ENCODE data around the gene DDX23. TPM values are rescaled to one million over a fixed set of nuclear protein-coding genes. Genes with fewer than 3 reads are reported as not detected.

The DDX23 gene
- total and polyA plus RNA-seq, 7 experiments from 2014 or later, result 32.8 to 160 (median 90.9) TPM

- POLR2A ChIA-PET, result no interaction called here
Observed at GRCh38 chr12:48800971-48801370, 51.0 kb downstream of the DDX23 start.

DNA sequence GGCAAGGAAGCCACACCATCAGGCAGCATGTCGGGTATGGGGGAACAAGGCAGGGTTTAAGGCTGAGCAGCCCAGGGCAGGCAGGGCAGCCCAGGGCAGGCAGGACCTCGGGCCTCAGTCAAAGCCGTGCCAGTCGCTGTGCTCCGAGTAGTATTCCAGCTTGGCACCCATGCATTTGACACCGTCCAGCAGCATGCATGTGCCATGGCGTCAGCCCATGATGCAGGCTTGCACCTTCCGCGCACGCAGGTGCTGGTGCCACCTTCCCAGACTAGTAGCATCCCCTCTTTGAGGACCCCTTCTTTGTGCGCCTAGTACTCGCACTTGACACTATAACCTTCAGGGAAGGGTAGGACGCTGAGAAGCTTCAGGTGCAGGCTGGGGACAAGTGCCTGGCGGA, 51.5 kb downstream of the DDX23 start:
- DNase-seq (no peak), ATAC-seq (no peak)
- Mint-ChIP-seq H3K4me3 (no peak overlapping the region), H3K4me1 (peaks cover 0 to 16% (median 7%) of the 10 kb centered on the region in 7 donors), H3K9me3 (no peaks in the 10 kb centered on the region), H3K36me3 (no peaks in the 10 kb centered on the region), H3K27ac (no peak overlapping the region), H3K27me3 (peaks cover 0 to 5% (median 0%) of the 10 kb centered on the region in 5 donors)
- H3K9me3 ChIP-seq (ENCODE audit: control insufficient read depth in 2 of 3, low read length in 3 of 3), result no peaks in the 10 kb centered on the region
- H3K36me3 ChIP-seq (ENCODE audit: control insufficient read depth in 2 of 3, insufficient read depth in 3 of 3, low read length in 3 of 3), result no peaks in the 10 kb centered on the region
- no peak overlapping the region for H3K27ac ChIP-seq (ENCODE audit: low read depth, low read length)
- intact Hi-C loops (cut with micrococcal nuclease), result no loop called here
- ChIA-PET POLR2A (no interaction called here), CTCF (no interaction called here)
- no peak overlapping the region for H3K4me3 ChIP-seq (ENCODE audit: low read length)
- no peaks in the 10 kb centered on the region for H3K27me3 ChIP-seq (ENCODE audit: control insufficient read depth in 2 of 2, insufficient read depth in 2 of 2, low read length in 2 of 2)
- no peaks in the 10 kb centered on the region for H3K4me1 ChIP-seq (ENCODE audit: control insufficient read depth in 2 of 2, insufficient read depth in 2 of 2, low read length in 2 of 2)

More at GRCh38 chr12:48800971-48801370, 51.0 kb downstream of the DDX23 start:
- ATAC-seq, result no peak
- Mint-ChIP-seq H3K9me3 (no peaks in the 10 kb centered on the region), H3K27ac (no peak overlapping the region), H3K4me3 (no peak overlapping the region), H3K36me3 (no peaks in the 10 kb centered on the region), H3K4me1 (peaks cover 0 to 14% (median 4%) of the 10 kb centered on the region in 7 donors), H3K27me3 (peaks cover 0 to 3% (median 0%) of the 10 kb centered on the region in 5 donors)
- intact Hi-C loops (cut with micrococcal nuclease), result no loop called here
- Histone ChIP-seq H3K4me3 (ENCODE audit: low read length) (no peak overlapping the region), H3K9me3 (ENCODE audit: control insufficient read depth in 2 of 3, low read length in 3 of 3) (no peaks in the 10 kb centered on the region), H3K27ac (ENCODE audit: low read depth, low read length) (no peak overlapping the region), H3K36me3 (ENCODE audit: control insufficient read depth in 2 of 3, insufficient read depth in 3 of 3, low read length in 3 of 3) (no peaks in the 10 kb centered on the region), H3K27me3 (ENCODE audit: control insufficient read depth in 2 of 2, insufficient read depth in 2 of 2, low read length in 2 of 2) (no peaks in the 10 kb centered on the region), H3K4me1 (ENCODE audit: control insufficient read depth in 2 of 2, insufficient read depth in 2 of 2, low read length in 2 of 2) (no peaks in the 10 kb centered on the region)
- CTCF ChIA-PET, result interaction anchor here (0.6 kb wide), 1 partner anchor 377 kb away, joined by 3 read pairs; no protein-coding TSS in a partner anchor
- DNase-seq, result no peak

- Histone ChIP-seq H3K27ac (ENCODE audit: low read depth, low read length) (no peak overlapping the region), H3K9me3 (ENCODE audit: control insufficient read depth in 2 of 3, low read length in 3 of 3) (no peaks in the 10 kb centered on the region), H3K27me3 (ENCODE audit: control insufficient read depth in 2 of 2, insufficient read depth in 2 of 2, low read length in 2 of 2) (no peaks in the 10 kb centered on the region), H3K4me3 (ENCODE audit: low read length) (no peak overlapping the region), H3K36me3 (ENCODE audit: control insufficient read depth in 2 of 3, insufficient read depth in 3 of 3, low read length in 3 of 3) (no peaks in the 10 kb centered on the region), H3K4me1 (ENCODE audit: control insufficient read depth in 2 of 2, insufficient read depth in 2 of 2, low read length in 2 of 2) (no peaks in the 10 kb centered on the region)
- no peak overlapping the region for H3K27ac Mint-ChIP-seq
- no peaks in the 10 kb centered on the region for H3K36me3 Mint-ChIP-seq
- DNase-seq, result no peak
- peaks cover 0 to 12% (median 3%) of the 10 kb centered on the region in 5 donors for H3K27me3 Mint-ChIP-seq
- peaks cover 0 to 10% (median 4%) of the 10 kb centered on the region in 7 donors for H3K4me1 Mint-ChIP-seq
- no peak overlapping the region for H3K4me3 Mint-ChIP-seq
- ChIA-PET POLR2A (interaction anchor here (1.1 kb wide), 1 partner anchor 12 kb away, joined by 3 read pairs; no protein-coding TSS in a partner anchor), CTCF (interaction anchor here (0.6 to 5.2 kb wide), 3 partner anchors 45 to 180 kb away, joined by 3 to 58 read pairs (median 4); no protein-coding TSS in a partner anchor)
- peak; percentile 36 for ATAC-seq
- no peaks in the 10 kb centered on the region for H3K9me3 Mint-ChIP-seq
- intact Hi-C loops (cut with micrococcal nuclease), result loop anchor here (1.0 to 5.0 kb wide), 4 partner anchors 18 to 255 kb away; partner anchors contain the start of gene KANSL2 (in 1 of the 2)
Observed at GRCh38 chr12:48796976-48797375, 55.0 kb downstream of the DDX23 start.

GRCh38 chr12:48795550-48796455, 56.2 kb downstream of the DDX23 start:
- peak overlapping the region in 1 of 9 donors; percentile 52 for H3K27ac Mint-ChIP-seq
- H3K36me3 Mint-ChIP-seq, result no peaks in the 10 kb centered on the region
- ATAC-seq, result peak; percentile 89

GRCh38 chr12:48794870-48795269, 57.1 kb downstream of the DDX23 start:
- Mint-ChIP-seq H3K36me3 (no peaks in the 10 kb centered on the region), H3K4me1 (peaks cover 0 to 13% (median 4%) of the 10 kb centered on the region in 7 donors), H3K27me3 (peaks cover 7 to 24% (median 12%) of the 10 kb centered on the region in 5 donors), H3K9me3 (no peaks in the 10 kb centered on the region), H3K27ac (no peak overlapping the region), H3K4me3 (no peak overlapping the region)
- no peak overlapping the region for H3K4me3 ChIP-seq (ENCODE audit: low read length)
- CTCF ChIA-PET, result interaction anchor here (0.5 to 5.2 kb wide), 11 partner anchors 12 to 1763 kb away, joined by 3 to 58 read pairs (median 4); partner anchors contain the start of gene RND1
- peaks cover 1 to 5% of the 10 kb centered on the region in 2 donors for H3K27me3 ChIP-seq (ENCODE audit: control insufficient read depth in 2 of 2, insufficient read depth in 2 of 2, low read length in 2 of 2)
- no peak overlapping the region for H3K27ac ChIP-seq (ENCODE audit: low read depth, low read length)
- no peaks in the 10 kb centered on the region for H3K36me3 ChIP-seq (ENCODE audit: control insufficient read depth in 2 of 3, insufficient read depth in 3 of 3, low read length in 3 of 3)
- ATAC-seq, result no peak
- POLR2A ChIA-PET, result interaction anchor here (1.0 kb wide), 1 partner anchor 20 kb away, joined by 3 read pairs; no protein-coding TSS in a partner anchor
- DNase-seq, result no peak
- H3K9me3 ChIP-seq (ENCODE audit: control insufficient read depth in 2 of 3, low read length in 3 of 3), result no peaks in the 10 kb centered on the region
- intact Hi-C loops (cut with micrococcal nuclease), result loop anchor here (1.0 to 5.0 kb wide), 3 partner anchors 42 to 253 kb away; partner anchors contain the start of gene KANSL2 (in 1 of the 2)
- H3K4me1 ChIP-seq (ENCODE audit: control insufficient read depth in 2 of 2, insufficient read depth in 2 of 2, low read length in 2 of 2), result no peaks in the 10 kb centered on the region

More at GRCh38 chr12:48795550-48796455, 56.2 kb downstream of the DDX23 start:
- POLR2A ChIA-PET, result interaction anchor here (1.0 to 1.1 kb wide), 2 partner anchors 11 to 20 kb away, joined by 3 read pairs; no protein-coding TSS in a partner anchor
- intact Hi-C loops (cut with micrococcal nuclease), result loop anchor here (1.0 to 5.0 kb wide), 4 partner anchors 19 to 254 kb away; partner anchors contain the start of gene KANSL2 (in 1 of the 2)
- no peak overlapping the region for H3K4me3 ChIP-seq (ENCODE audit: low read length)
- CTCF ChIA-PET, result interaction anchor here (0.5 to 5.2 kb wide), 9 partner anchors 12 to 1764 kb away, joined by 3 to 58 read pairs (median 3); partner anchors contain the start of gene RND1
- DNase-seq, result peak in 8 of 9 donors; percentile 14 to 62 (median 48)
- Mint-ChIP-seq H3K9me3 (no peaks in the 10 kb centered on the region), H3K27me3 (peaks cover 0 to 16% (median 3%) of the 10 kb centered on the region in 5 donors), H3K4me3 (no peak overlapping the region), H3K4me1 (peaks cover 0 to 10% (median 4%) of the 10 kb centered on the region in 7 donors)
- H3K27ac ChIP-seq (ENCODE audit: low read depth, low read length), result no peak overlapping the region
- H3K27me3 ChIP-seq (ENCODE audit: control insufficient read depth in 2 of 2, insufficient read depth in 2 of 2, low read length in 2 of 2), result no peaks in the 10 kb centered on the region
- no peaks in the 10 kb centered on the region for H3K9me3 ChIP-seq (ENCODE audit: control insufficient read depth in 2 of 3, low read length in 3 of 3)
- no peaks in the 10 kb centered on the region for H3K36me3 ChIP-seq (ENCODE audit: control insufficient read depth in 2 of 3, insufficient read depth in 3 of 3, low read length in 3 of 3)
- H3K4me1 ChIP-seq (ENCODE audit: control insufficient read depth in 2 of 2, insufficient read depth in 2 of 2, low read length in 2 of 2), result no peaks in the 10 kb centered on the region

- Histone ChIP-seq H3K4me3 (ENCODE audit: low read length) (no peak overlapping the region), H3K4me1 (ENCODE audit: control insufficient read depth in 2 of 2, insufficient read depth in 2 of 2, low read length in 2 of 2) (no peaks in the 10 kb centered on the region), H3K27me3 (ENCODE audit: control insufficient read depth in 2 of 2, insufficient read depth in 2 of 2, low read length in 2 of 2) (peaks cover 3 to 9% of the 10 kb centered on the region in 2 donors), H3K27ac (ENCODE audit: low read depth, low read length) (no peak overlapping the region), H3K36me3 (ENCODE audit: control insufficient read depth in 2 of 3, insufficient read depth in 3 of 3, low read length in 3 of 3) (no peaks in the 10 kb centered on the region), H3K9me3 (ENCODE audit: control insufficient read depth in 2 of 3, low read length in 3 of 3) (no peaks in the 10 kb centered on the region)
- ATAC-seq (no peak), DNase-seq (no peak)
- no peaks in the 10 kb centered on the region for H3K36me3 Mint-ChIP-seq
- H3K9me3 Mint-ChIP-seq, result no peaks in the 10 kb centered on the region
- peaks cover under 1 to 13% (median 9%) of the 10 kb centered on the region in 7 donors for H3K4me1 Mint-ChIP-seq
- POLR2A ChIA-PET, result no interaction called here
- no peak overlapping the region for H3K4me3 Mint-ChIP-seq
- peaks cover 12 to 35% (median 15%) of the 10 kb centered on the region in 5 donors for H3K27me3 Mint-ChIP-seq
- H3K27ac Mint-ChIP-seq, result no peak overlapping the region
- CTCF ChIA-PET, result interaction anchor here (1.5 to 5.2 kb wide), 4 partner anchors 11 to 42 kb away, joined by 3 to 58 read pairs (median 8); no protein-coding TSS in a partner anchor
- intact Hi-C loops (cut with micrococcal nuclease), result no loop called here
Observed at GRCh38 chr12:48793696-48794095, 58.3 kb downstream of the DDX23 start.

Measured in naive thymus-derived CD4-positive, alpha-beta T cell (primary cell).